Endothelial cell of umbilical vein (primary cell): ENCODE measurements around the gene MRPL12.

Source experiments
- CTCF ChIP-seq, 2 donors: IDR thresholded peaks; 1 replicate in 1 of 2; 2 replicates in 1 of 2; pipeline ENCODE4 v1.5.1; 2011; ENCODE audit warnings: low read length in 2 of 2, mild to moderate bottlenecking in 2 of 2, moderate library complexity in 2 of 2, control low read depth in 1 of 2, inconsistent platforms in 1 of 2, low read depth in 1 of 2; ENCODE audit not compliant: insufficient read depth in 1 of 2; ENCODE audit errors: extremely low read depth in 1 of 2
- EZH2 ChIP-seq: IDR thresholded peaks from 2 replicates; pipeline ENCODE4 v1.6.1; 2012; ENCODE audit warnings: borderline replicate concordance, low read depth, mild to moderate bottlenecking, moderate library complexity, low read length, inconsistent platforms; ENCODE audit not compliant: severe bottlenecking
- JUN ChIP-seq: IDR thresholded peaks from 2 replicates; pipeline ENCODE4 v1.6.1; 2011; ENCODE audit warnings: borderline replicate concordance, low read depth; ENCODE audit not compliant: insufficient read length, insufficient read depth
- POLR2A ChIP-seq: IDR thresholded peaks from 2 replicates; pipeline ENCODE4 v1.6.1; 2012; ENCODE audit warnings: low read depth, mild to moderate bottlenecking, control low read depth, low read length
- POLR2AphosphoS5 ChIP-seq: IDR thresholded peaks from 2 replicates; pipeline ENCODE4 v1.6.1; 2012; ENCODE audit warnings: low read depth, mild to moderate bottlenecking, control low read depth, low read length, moderate library complexity; ENCODE audit not compliant: insufficient read depth
- TF ChIP-seq, protein P1 (sequence below): IDR thresholded peaks from 2 replicates; pipeline ENCODE4 v1.6.1; 2011; ENCODE audit not compliant: insufficient read depth, insufficient read length

- TF ChIP-seq CTCF (IDR thresholded peaks at IDR 0.05; ENCODE audit: extremely low read depth in 1 of 2, insufficient read depth in 1 of 2, low read depth in 1 of 2, low read length in 2 of 2) (no peak), POLR2A (no peak), EZH2 (no peak), POLR2AphosphoS5 (no peak), JUN (no peak)
- TF ChIP-seq, protein P1, sequence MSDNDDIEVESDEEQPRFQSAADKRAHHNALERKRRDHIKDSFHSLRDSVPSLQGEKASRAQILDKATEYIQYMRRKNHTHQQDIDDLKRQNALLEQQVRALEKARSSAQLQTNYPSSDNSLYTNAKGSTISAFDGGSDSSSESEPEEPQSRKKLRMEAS: no peak
Measured at GRCh38 chr17:81690549-81690948, 12.6 kb upstream of the MRPL12 start.
